Omental fat pad (tissue), 4 donors: ENCODE data around the gene FNTB. TPM values are rescaled to one million over a fixed set of nuclear protein-coding genes. Genes with fewer than 3 reads are reported as not detected.
"Not testable (repeated sequence)": the region's sequence is repeated elsewhere in the genome, so short reads cannot be mapped to it uniquely, and the experiment has no call there.

Experiments
- ATAC-seq: fragments of 150-250 bp; one replicate; pipeline ENCODE4 v1.9.1; 2016; ENCODE audit warnings: mild to moderate bottlenecking, moderate library complexity; ENCODE audit not compliant: low FRiP score
- DNase-seq: peaks from one replicate; pipeline ENCODE4 v3.0.0-alpha.2; 2019; ENCODE audit warnings: low spot score
- CTCF ChIP-seq, 3 donors: fragments of 450-650 bp; IDR thresholded peaks; one replicate each; pipeline ENCODE4 v1.5.1; 2016 to 2017; ENCODE audit warnings: antibody characterized with exemption in 3 of 3, mild to moderate bottlenecking in 3 of 3, moderate library complexity in 2 of 3
- total RNA-seq, 4 donors: library from RNA; depleted of rRNA; stranded (reverse); fragments of >200 nt; gene quantifications; one replicate each; pipeline ENCODE4 v1.1.0, GENCODE V29; 2016

Gene FNTB
- total RNA-seq, 4 donors from 2014 or later = 8.4 to 16.7 (median 13.7) TPM

GRCh38 chr14:65079768-65080167, 93.1 kb downstream of the FNTB start:
- no peak for TF ChIP-seq CTCF (IDR thresholded peaks at IDR 0.05)
- ATAC-seq (no peak), DNase-seq (no peak)

- no peak for TF ChIP-seq CTCF (IDR thresholded peaks at IDR 0.05)
- ATAC-seq (peak; percentile 39), DNase-seq (no peak)
Measured at GRCh38 chr14:65080960-65081747, 94.5 kb downstream of the FNTB start.

GRCh38 chr14:65082930-65083329, 96.2 kb downstream of the FNTB start:
- no peak for DNase-seq
- TF ChIP-seq CTCF (IDR thresholded peaks at IDR 0.05) = no peak
- ATAC-seq = no peak

GRCh38 chr14:65084554-65085505, 98.1 kb downstream of the FNTB start:
- no peak for DNase-seq

GRCh38 chr14:65086686-65087085, 100.0 kb downstream of the FNTB start:
- ATAC-seq, DNase-seq: not testable (repeated sequence)

More at GRCh38 chr14:65084554-65085505, 98.1 kb downstream of the FNTB start:
- no peak for TF ChIP-seq CTCF (IDR thresholded peaks at IDR 0.05)
- no peak for ATAC-seq

- not testable (repeated sequence) for ATAC-seq
Measured at GRCh38 chr14:65087835-65088234, 101.1 kb downstream of the FNTB start.

GRCh38 chr14:65092349-65092748, 105.7 kb downstream of the FNTB start:
- DNase-seq = no peak
- ATAC-seq = no peak

More at GRCh38 chr14:65087835-65088234, 101.1 kb downstream of the FNTB start:
- DNase-seq = not testable (repeated sequence)

More at GRCh38 chr14:65092349-65092748, 105.7 kb downstream of the FNTB start:
- no peak for TF ChIP-seq CTCF (IDR thresholded peaks at IDR 0.05)
